Measurements from ENCODE around the gene DEPDC7. TPM values are rescaled to one million over a fixed set of nuclear protein-coding genes. Genes with fewer than 3 reads are reported as not detected.

The DEPDC7 gene
- total and polyA plus RNA-seq, 2 of the 13 experiments (the other 11 are each of a cell fraction or from before 2014, with no cell fraction given), result 17.3 to 33.3 TPM

DNA sequence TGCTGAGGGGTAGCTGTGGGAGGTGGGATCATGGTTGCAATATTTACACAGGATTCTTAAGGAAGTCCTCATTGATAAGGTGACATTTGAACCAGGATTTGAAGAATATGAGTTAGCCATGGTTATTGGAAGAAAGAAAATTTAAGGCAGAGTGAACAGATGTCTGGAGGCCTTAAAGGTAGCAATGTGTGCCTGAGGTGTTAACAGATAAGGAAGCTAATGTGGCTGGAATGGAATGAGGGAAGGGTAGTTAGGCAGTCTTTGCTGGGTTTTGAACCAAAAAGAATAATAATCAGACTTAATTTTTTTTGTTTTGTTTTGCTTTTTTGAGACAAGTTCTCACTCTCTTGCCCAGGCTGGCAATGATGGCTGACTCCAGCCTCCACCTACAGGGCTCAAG is 9.7 kb upstream of the DEPDC7 start:
- Histone ChIP-seq H2AFZ (ENCODE audit: low read length) (no peak overlapping the region), H3K9me3 (ENCODE audit: low read length) (no peaks in the 10 kb centered on the region), H4K20me1 (ENCODE audit: insufficient read depth, low read length) (no peaks in the 10 kb centered on the region), H3K4me3 (replicated peaks in 1 of 3; ENCODE audit: insufficient read depth in 1 of 3, low read depth in 2 of 3, low read length in 3 of 3) (no peak overlapping the region), H3K36me3 (replicated peaks in 1 of 2; ENCODE audit: control insufficient read depth in 1 of 2, insufficient read depth in 2 of 2, low read length in 2 of 2) (no peaks in the 10 kb centered on the region), H3K27ac (ENCODE audit: extremely low read length, insufficient read depth, low read length) (no peak overlapping the region), H3K27me3 (ENCODE audit: control insufficient read depth in 1 of 2, insufficient read depth in 2 of 2, low read length in 2 of 2) (no peaks in the 10 kb centered on the region), H3K79me2 (ENCODE audit: insufficient read depth, low read length) (no peaks in the 10 kb centered on the region), H3K9ac (ENCODE audit: insufficient read depth, low read depth, low read length) (no peak overlapping the region), H3K4me1 (ENCODE audit: insufficient read depth, low read length) (peaks cover 11% of the 10 kb centered on the region; the same call in 1 of the 2 replicates), H3K4me2 (ENCODE audit: low read depth, low read length) (no peak overlapping the region)
- FAIRE-seq (no peak), ATAC-seq (no peak), DNase-seq (ENCODE audit: low spot score) (no peak)
- no peak for TF ChIP-seq NRL (CRISPR knock-in tag; IDR thresholded peaks at IDR 0.05; ENCODE audit: borderline replicate concordance)
- TF ChIP-seq, protein P1, sequence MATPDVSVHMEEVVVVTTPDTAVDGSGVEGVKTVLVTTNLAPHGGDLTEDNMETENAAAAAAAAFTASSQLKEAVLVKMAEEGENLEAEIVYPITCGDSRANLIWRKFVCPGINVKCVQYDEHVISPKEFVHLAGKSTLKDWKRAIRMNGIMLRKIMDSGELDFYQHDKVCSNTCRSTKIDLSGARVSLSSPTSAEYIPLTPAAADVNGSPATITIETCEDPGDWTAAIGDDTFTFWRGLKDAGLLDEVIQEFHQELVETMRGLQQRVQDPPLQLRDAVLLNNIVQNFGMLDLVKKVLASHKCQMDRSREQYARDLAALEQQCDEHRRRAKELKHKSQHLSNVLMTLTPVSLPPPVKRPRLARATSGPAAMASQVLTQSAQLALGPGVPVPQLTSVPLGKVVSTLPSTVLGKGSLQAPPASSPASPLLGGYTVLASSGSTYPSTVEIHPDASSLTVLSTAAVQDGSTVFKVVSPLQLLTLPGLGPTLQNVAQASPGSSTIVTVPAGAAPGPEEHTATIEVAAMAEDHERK (CRISPR knock-in tag; IDR thresholded peaks at IDR 0.05; ENCODE audit: low read depth), result no peak
- no peak for TF ChIP-seq KLF16 (CRISPR knock-in tag; IDR thresholded peaks at IDR 0.05)
- no peak for TF ChIP-seq KDM4B (CRISPR knock-in tag; IDR thresholded peaks at IDR 0.05)
- TF ChIP-seq, protein P2, sequence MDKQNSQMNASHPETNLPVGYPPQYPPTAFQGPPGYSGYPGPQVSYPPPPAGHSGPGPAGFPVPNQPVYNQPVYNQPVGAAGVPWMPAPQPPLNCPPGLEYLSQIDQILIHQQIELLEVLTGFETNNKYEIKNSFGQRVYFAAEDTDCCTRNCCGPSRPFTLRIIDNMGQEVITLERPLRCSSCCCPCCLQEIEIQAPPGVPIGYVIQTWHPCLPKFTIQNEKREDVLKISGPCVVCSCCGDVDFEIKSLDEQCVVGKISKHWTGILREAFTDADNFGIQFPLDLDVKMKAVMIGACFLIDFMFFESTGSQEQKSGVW (CRISPR knock-in tag; IDR thresholded peaks at IDR 0.05; ENCODE audit: borderline replicate concordance), result no peak
- TF ChIP-seq ZNF383 (CRISPR knock-in tag; IDR thresholded peaks at IDR 0.05; ENCODE audit: borderline replicate concordance), result no peak
- no peak for TF ChIP-seq HMGA1 (CRISPR knock-in tag; conservative IDR thresholded peaks at IDR 0.05)
- TF ChIP-seq HNRNPK (IDR thresholded peaks at IDR 0.05; ENCODE audit: low read depth, low read length, poor library complexity, severe bottlenecking), result no peak
- ChIA-PET CTCF (ENCODE audit: low intra/inter-chr PET ratio, low total read pairs) (no interaction called here), POLR2A (interaction anchor here (1.8 kb wide), 1 partner anchor 10 kb away, joined by 4 read pairs; the partner anchor contains the start of gene DEPDC7)
- intact Hi-C loops (cut with micrococcal nuclease; ENCODE audit: unreplicated experiment) (no loop called here), in situ Hi-C loops (cut with HindIII; ENCODE audit: extremely low pct_ligation_motif_present, low pct_unique_long_range_greater_than_20kb) (no loop called here)
- BruUV-seq (replicated peaks), result no TSS peak
